ENCODE measurements around the gene GDF10. TPM values are rescaled to one million over a fixed set of nuclear protein-coding genes. Genes with fewer than 3 reads are reported as not detected.

Gene GDF10
- total and polyA plus RNA-seq, 2 donors (not counting 1 experiment from before 2014, with no cell fraction given): not detected

- no peaks in the 10 kb centered on the region for H3K79me2 ChIP-seq (ENCODE audit: control insufficient read depth, insufficient read depth, low read length)
- H3K27me3 ChIP-seq (replicated peaks in 1 of 4; ENCODE audit: control extremely low read depth in 1 of 4, control insufficient read depth in 3 of 4, insufficient read depth in 4 of 4, low read length in 3 of 4): no peaks in the 10 kb centered on the region
- no peak for ATAC-seq (ENCODE audit: low read depth)
- no peaks in the 10 kb centered on the region for H3K9me3 Mint-ChIP-seq (ENCODE audit: insufficient read depth)
- intact Hi-C loops (cut with micrococcal nuclease): no loop called here
- 89% methylated on average over 9 of the region's 13 CpGs for WGBS (ENCODE audit: insufficient coverage)
- no peak for DNase-seq
- no peak overlapping the region for H2AFZ ChIP-seq (ENCODE audit: insufficient read depth, low read depth, low read length, poor library complexity, severe bottlenecking)
- TF ChIP-seq CTCF (IDR thresholded peaks at IDR 0.05): no peak
- TF ChIP-seq EZH2 (IDR thresholded peaks at IDR 0.05; ENCODE audit: borderline replicate concordance, insufficient read depth, low read depth, low read length, poor library complexity, severe bottlenecking): no peak
- H3K4me3 ChIP-seq (ENCODE audit: control extremely low read depth in 1 of 5, extremely low read depth in 1 of 5, insufficient read depth in 1 of 5, low read depth in 2 of 5, low read length in 4 of 5): no peak overlapping the region
- H3K27ac Mint-ChIP-seq: no peak overlapping the region
- ChIA-PET CTCF (no interaction called here), POLR2A (no interaction called here)
- H3K36me3 ChIP-seq (replicated peaks in 1 of 2; ENCODE audit: control extremely low read depth in 1 of 2, control insufficient read depth in 1 of 2, extremely low read depth in 1 of 2, insufficient read depth in 2 of 2, low read length in 1 of 2): no peaks in the 10 kb centered on the region
- peaks cover 5% of the 10 kb centered on the region for H3K27me3 Mint-ChIP-seq
- no peak overlapping the region for H3K4me2 ChIP-seq (replicated peaks; ENCODE audit: low read depth, low read length, poor library complexity, severe bottlenecking)
- no peaks in the 10 kb centered on the region for H3K4me1 Mint-ChIP-seq
- no peaks in the 10 kb centered on the region for H3K9me3 ChIP-seq (ENCODE audit: control extremely low read depth in 1 of 3, control insufficient read depth in 2 of 3, insufficient read depth in 1 of 3, low read length in 2 of 3)
- H3K4me1 ChIP-seq (ENCODE audit: control insufficient read depth in 2 of 2, insufficient read depth in 2 of 2, low read length in 2 of 2): no peaks in the 10 kb centered on the region
- no peak overlapping the region for H3K4me3 Mint-ChIP-seq
- no peaks in the 10 kb centered on the region for H4K20me1 ChIP-seq (ENCODE audit: control insufficient read depth, insufficient read depth, low read length, poor library complexity, severe bottlenecking)
- no peak overlapping the region for H3K27ac ChIP-seq (ENCODE audit: low read length in 2 of 2)
- no peak overlapping the region for H3K9ac ChIP-seq (ENCODE audit: low read length)
Observed at GRCh38 chr10:47346581-47347302, 46.7 kb downstream of the GDF10 start.

GRCh38 chr10:47347303-47347675 lies 47.3 kb downstream of the GDF10 start:
- DNase-seq (no peak), ATAC-seq (ENCODE audit: low read depth) (no peak)
- no peak overlapping the region for H3K9ac ChIP-seq (ENCODE audit: low read length)
- H3K4me3 Mint-ChIP-seq: no peak overlapping the region
- H3K4me3 ChIP-seq (ENCODE audit: control extremely low read depth in 1 of 5, extremely low read depth in 1 of 5, insufficient read depth in 1 of 5, low read depth in 2 of 5, low read length in 4 of 5): no peak overlapping the region
- TF ChIP-seq CTCF (IDR thresholded peaks at IDR 0.05) (no peak), EZH2 (IDR thresholded peaks at IDR 0.05; ENCODE audit: borderline replicate concordance, insufficient read depth, low read depth, low read length, poor library complexity, severe bottlenecking) (no peak)
- H3K27ac Mint-ChIP-seq: no peak overlapping the region
- peaks cover 5% of the 10 kb centered on the region for H3K27me3 Mint-ChIP-seq
- no peaks in the 10 kb centered on the region for H3K79me2 ChIP-seq (ENCODE audit: control insufficient read depth, insufficient read depth, low read length)
- no peaks in the 10 kb centered on the region for H3K27me3 ChIP-seq (replicated peaks in 1 of 4; ENCODE audit: control extremely low read depth in 1 of 4, control insufficient read depth in 3 of 4, insufficient read depth in 4 of 4, low read length in 3 of 4)
- ChIA-PET CTCF (no interaction called here), POLR2A (no interaction called here)
- H3K4me1 Mint-ChIP-seq: no peaks in the 10 kb centered on the region
- no peaks in the 10 kb centered on the region for H4K20me1 ChIP-seq (ENCODE audit: control insufficient read depth, insufficient read depth, low read length, poor library complexity, severe bottlenecking)
- no peaks in the 10 kb centered on the region for H3K36me3 ChIP-seq (replicated peaks in 1 of 2; ENCODE audit: control extremely low read depth in 1 of 2, control insufficient read depth in 1 of 2, extremely low read depth in 1 of 2, insufficient read depth in 2 of 2, low read length in 1 of 2)
- intact Hi-C loops (cut with micrococcal nuclease): no loop called here
- H2AFZ ChIP-seq (ENCODE audit: insufficient read depth, low read depth, low read length, poor library complexity, severe bottlenecking): no peak overlapping the region
- no peak overlapping the region for H3K27ac ChIP-seq (ENCODE audit: low read length in 2 of 2)
- H3K9me3 ChIP-seq (ENCODE audit: control extremely low read depth in 1 of 3, control insufficient read depth in 2 of 3, insufficient read depth in 1 of 3, low read length in 2 of 3): no peaks in the 10 kb centered on the region
- WGBS (ENCODE audit: insufficient coverage): 77% methylated on average over 3 of the region's 4 CpGs
- H3K4me2 ChIP-seq (replicated peaks; ENCODE audit: low read depth, low read length, poor library complexity, severe bottlenecking): no peak overlapping the region
- H3K4me1 ChIP-seq (ENCODE audit: control insufficient read depth in 2 of 2, insufficient read depth in 2 of 2, low read length in 2 of 2): no peaks in the 10 kb centered on the region
- H3K9me3 Mint-ChIP-seq (ENCODE audit: insufficient read depth): no peaks in the 10 kb centered on the region
